WTC11 (cell line): Measurements from ENCODE around the gene RHOF. TPM values are rescaled to one million over a fixed set of nuclear protein-coding genes. Genes with fewer than 3 reads are reported as not detected.
A peak's percentile ranks its signal among the peaks of the same experiment; 100 is the strongest.

ENCODE experiments used
- ATAC-seq: fragments of 200-7000 bp; cut with Tn5 transposase; 2 replicates; pipeline ENCODE4 v1.10.0; 2021; ENCODE audit warnings: mild to moderate bottlenecking, moderate library complexity
- CTCF ChIA-PET: fragments of 300-600 bp; sonication (Branson Sonifier 250); formaldehyde crosslinking; loops from one replicate; lab custom pipeline; 2021; ENCODE audit warnings: antibody characterized with exemption; lab: Charles Lee
- POLR2A ChIA-PET: fragments of 350-600 bp; sonication (Branson Sonifier 250); formaldehyde crosslinking; loops from one replicate; lab custom pipeline; 2021; ENCODE audit warnings: antibody characterized with exemption; lab: Charles Lee
- DNase-seq: peaks from one replicate; pipeline ENCODE4 v3.0.0; 2021; ENCODE audit warnings: low spot score
- H3K27ac Mint-ChIP-seq: 2 replicates; pipeline ENCODE4 v1.8.0; 2021; ENCODE audit warnings: mixed read lengths
- H3K27me3 Mint-ChIP-seq: 2 replicates; pipeline ENCODE4 v1.8.0; 2021; ENCODE audit warnings: low read depth, mild to moderate bottlenecking, moderate library complexity, mixed read lengths
- H3K36me3 Mint-ChIP-seq: 2 replicates; pipeline ENCODE4 v1.8.0; 2021; ENCODE audit warnings: mixed read lengths
- H3K4me1 Mint-ChIP-seq: 2 replicates; pipeline ENCODE4 v1.8.0; 2022; ENCODE audit warnings: mixed read lengths
- H3K4me3 Mint-ChIP-seq: 2 replicates; pipeline ENCODE4 v1.8.0; 2021; ENCODE audit warnings: mild to moderate bottlenecking, moderate library complexity, mixed read lengths
- H3K9me3 Mint-ChIP-seq: 2 replicates; pipeline ENCODE4 v1.8.0; 2021; ENCODE audit warnings: mixed read lengths
- CREM ChIP-seq: sonication (generic); formaldehyde crosslinking; IDR thresholded peaks from 2 replicates; pipeline ENCODE4 v1.8.1; 2022; ENCODE audit warnings: mild to moderate bottlenecking, missing genetic modification reagents, moderate library complexity
- ELF4 ChIP-seq: sonication (generic); formaldehyde crosslinking; IDR thresholded peaks from 2 replicates; pipeline ENCODE4 v1.8.1; 2022; ENCODE audit warnings: low read depth, mild to moderate bottlenecking, moderate library complexity, missing genetic modification reagents
- EMX1 ChIP-seq: fragments of 250-450 bp; sonication (Bioruptor Pico); IDR thresholded peaks from 2 replicates; pipeline ENCODE4 v1.8.0; 2021; ENCODE audit warnings: mild to moderate bottlenecking
- FOXJ3 ChIP-seq: sonication (generic); formaldehyde crosslinking; IDR thresholded peaks from 2 replicates; pipeline ENCODE4 v1.9.0; 2021; ENCODE audit warnings: missing genetic modification reagents, mild to moderate bottlenecking, borderline replicate concordance
- FOXK1 ChIP-seq: sonication (generic); formaldehyde crosslinking; IDR thresholded peaks from 2 replicates; pipeline ENCODE4 v1.8.0; 2022; ENCODE audit warnings: mild to moderate bottlenecking, moderate library complexity, missing genetic modification reagents
- IRF2 ChIP-seq: sonication (generic); formaldehyde crosslinking; IDR thresholded peaks from 2 replicates; pipeline ENCODE4 v1.8.0; 2022; ENCODE audit warnings: low read depth, missing genetic modification reagents, borderline replicate concordance
- JUN ChIP-seq: sonication (generic); formaldehyde crosslinking; IDR thresholded peaks from 2 replicates; pipeline ENCODE4 v1.8.0; 2023; ENCODE audit warnings: mild to moderate bottlenecking, missing genetic modification reagents
- NFATC4 ChIP-seq: fragments of 250-450 bp; sonication (Bioruptor Pico); IDR thresholded peaks from 2 replicates; pipeline ENCODE4 v1.9.0; 2021; ENCODE audit warnings: mild to moderate bottlenecking
- NR2C2 ChIP-seq: sonication (generic); formaldehyde crosslinking; IDR thresholded peaks from 2 replicates; pipeline ENCODE4 v1.8.0; 2022; ENCODE audit warnings: mild to moderate bottlenecking, missing genetic modification reagents
- NR3C1 ChIP-seq: sonication (generic); formaldehyde crosslinking; conservative IDR thresholded peaks from 2 replicates; pipeline ENCODE4 v1.8.1; 2023; ENCODE audit warnings: low read depth, mild to moderate bottlenecking, missing genetic modification reagents
- PRRX2 ChIP-seq: fragments of 250-450 bp; sonication (Bioruptor Pico); IDR thresholded peaks from 2 replicates; pipeline ENCODE4 v1.8.0; 2021; ENCODE audit warnings: mild to moderate bottlenecking
- RORB ChIP-seq: fragments of 250-450 bp; sonication (Bioruptor Pico); IDR thresholded peaks from 2 replicates; pipeline ENCODE4 v1.9.0; 2021; ENCODE audit warnings: mild to moderate bottlenecking
- TEAD1 ChIP-seq: sonication (generic); formaldehyde crosslinking; IDR thresholded peaks from 2 replicates; pipeline ENCODE4 v1.8.0; 2022; ENCODE audit warnings: mild to moderate bottlenecking, missing genetic modification reagents
- TP53 ChIP-seq: sonication (generic); formaldehyde crosslinking; IDR thresholded peaks from 2 replicates; pipeline ENCODE4 v1.8.1; 2023; ENCODE audit warnings: mild to moderate bottlenecking, missing genetic modification reagents
- ZNF121 ChIP-seq: sonication (generic); formaldehyde crosslinking; IDR thresholded peaks from 2 replicates; pipeline ENCODE4 v1.8.0; 2023; ENCODE audit warnings: missing genetic modification reagents
- ZNF219 ChIP-seq: sonication (generic); formaldehyde crosslinking; IDR thresholded peaks from 2 replicates; pipeline ENCODE4 v1.8.0; 2023; ENCODE audit warnings: missing genetic modification reagents, mild to moderate bottlenecking, borderline replicate concordance
- ZNF416 ChIP-seq: fragments of 250-450 bp; sonication (Bioruptor Pico); IDR thresholded peaks from 2 replicates; pipeline ENCODE4 v1.9.0; 2021; ENCODE audit warnings: mild to moderate bottlenecking, inconsistent platforms
- ZNF671 ChIP-seq: fragments of 250-450 bp; sonication (Bioruptor Pico); IDR thresholded peaks from 2 replicates; pipeline ENCODE4 v1.8.0; 2021; ENCODE audit warnings: mild to moderate bottlenecking
- total RNA-seq: library from RNA; stranded (reverse); gene quantifications from 3 replicates; pipeline ENCODE4 v1.2.3, GENCODE V29; 2021
- TF ChIP-seq, protein P1 (sequence below): sonication (generic); formaldehyde crosslinking; IDR thresholded peaks from 2 replicates; pipeline ENCODE4 v1.8.0; 2022; ENCODE audit warnings: mild to moderate bottlenecking, missing genetic modification reagents
- TF ChIP-seq, protein P2 (sequence below): sonication (generic); formaldehyde crosslinking; IDR thresholded peaks from 2 replicates; pipeline ENCODE4 v1.8.1; 2023; ENCODE audit warnings: mild to moderate bottlenecking, missing genetic modification reagents, moderate library complexity
- TF ChIP-seq, protein P3 (sequence below): sonication (generic); formaldehyde crosslinking; IDR thresholded peaks from 2 replicates; pipeline ENCODE4 v1.8.1; 2023; ENCODE audit warnings: mild to moderate bottlenecking, moderate library complexity, missing genetic modification reagents
- TF ChIP-seq, protein P4 (sequence below): sonication (generic); formaldehyde crosslinking; IDR thresholded peaks from 2 replicates; pipeline ENCODE4 v1.8.1; 2022; ENCODE audit warnings: mild to moderate bottlenecking, missing genetic modification reagents, moderate library complexity, borderline replicate concordance
- TF ChIP-seq, protein P5 (sequence below): fragments of 200-600 bp; IDR thresholded peaks from 2 replicates; pipeline ENCODE4 v1.8.0; 2022; ENCODE audit warnings: antibody characterized with exemption
- TF ChIP-seq, protein P6 (sequence below): sonication (generic); formaldehyde crosslinking; IDR thresholded peaks from 2 replicates; pipeline ENCODE4 v1.8.0; 2022; ENCODE audit warnings: missing genetic modification reagents

RHOF gene
- total RNA-seq, 1 experiment from 2014 or later: 45.3 TPM

DNA sequence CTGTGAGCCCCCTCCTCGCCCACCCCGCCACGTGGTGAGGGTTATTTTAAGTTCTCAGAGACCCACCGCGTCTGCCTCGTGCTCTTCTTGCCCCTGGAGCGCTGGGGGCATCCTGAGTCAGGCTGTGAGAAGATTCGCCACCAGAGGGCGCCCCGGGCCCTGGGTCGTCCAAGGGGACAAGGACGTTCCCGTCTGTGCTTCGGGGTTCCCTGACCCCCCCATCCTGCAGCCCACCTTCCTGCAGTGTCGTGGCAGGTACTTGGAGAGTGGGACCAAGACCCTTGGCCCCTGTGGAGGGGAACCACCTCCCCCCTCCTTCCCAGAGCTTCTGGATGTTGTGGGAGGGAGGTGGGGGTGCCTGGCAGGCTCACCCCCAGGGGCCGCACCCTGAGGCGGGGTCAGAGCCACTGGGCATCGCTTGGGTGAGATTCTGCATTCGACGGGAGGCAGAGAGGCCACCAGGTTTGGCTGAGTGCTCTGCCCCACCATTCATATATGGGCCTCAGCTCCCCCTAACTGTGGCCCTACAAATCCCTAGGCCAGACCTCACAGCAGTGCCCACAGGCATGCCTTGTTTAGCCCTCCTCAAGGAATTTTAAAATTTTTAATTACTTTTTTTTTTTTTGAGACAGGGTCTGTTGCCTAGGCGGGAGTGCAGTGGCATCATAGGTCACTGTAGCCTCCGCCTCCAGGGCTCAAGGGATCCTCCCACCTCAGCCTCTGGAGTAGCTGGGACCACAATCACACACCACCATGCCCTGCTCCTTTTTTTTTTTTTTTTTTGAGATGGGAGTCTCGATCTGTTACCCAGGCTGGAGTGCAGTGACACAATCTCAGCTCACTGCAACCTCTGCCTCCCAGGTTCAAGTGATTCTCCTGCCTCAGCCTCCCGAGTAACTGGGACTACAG, 17.0 kb downstream of the RHOF start:
- H3K9me3 Mint-ChIP-seq: no peaks in the 10 kb centered on the region
- CTCF ChIA-PET: interaction anchor here (0.6 to 15.3 kb wide), 4 partner anchors 18 to 298 kb away, joined by 3 to 227 read pairs (median 10); partner anchors contain the start of gene RHOF
- DNase-seq: peak; percentile 95
- H3K27me3 Mint-ChIP-seq: no peaks in the 10 kb centered on the region
- ATAC-seq: peak; percentile 40
- POLR2A ChIA-PET: interaction anchor here (0.7 to 1.7 kb wide), 2 partner anchors 19 to 1046 kb away, joined by 3 read pairs; no protein-coding TSS in a partner anchor
- no peak overlapping the region for H3K4me3 Mint-ChIP-seq
- no peak overlapping the region for H3K27ac Mint-ChIP-seq
- TF ChIP-seq, protein P1, sequence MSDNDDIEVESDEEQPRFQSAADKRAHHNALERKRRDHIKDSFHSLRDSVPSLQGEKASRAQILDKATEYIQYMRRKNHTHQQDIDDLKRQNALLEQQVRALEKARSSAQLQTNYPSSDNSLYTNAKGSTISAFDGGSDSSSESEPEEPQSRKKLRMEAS: no peak; the same call in 1 of the 2 replicates
- no peak for TF ChIP-seq ZNF121 (CRISPR knock-in tag)
- TF ChIP-seq ZNF671 (CRISPR knock-in tag): no peak
- no peak for TF ChIP-seq FOXJ3
- no peak for TF ChIP-seq PRRX2 (CRISPR knock-in tag)
- TF ChIP-seq ELF4: no peak
- TF ChIP-seq, protein P2, sequence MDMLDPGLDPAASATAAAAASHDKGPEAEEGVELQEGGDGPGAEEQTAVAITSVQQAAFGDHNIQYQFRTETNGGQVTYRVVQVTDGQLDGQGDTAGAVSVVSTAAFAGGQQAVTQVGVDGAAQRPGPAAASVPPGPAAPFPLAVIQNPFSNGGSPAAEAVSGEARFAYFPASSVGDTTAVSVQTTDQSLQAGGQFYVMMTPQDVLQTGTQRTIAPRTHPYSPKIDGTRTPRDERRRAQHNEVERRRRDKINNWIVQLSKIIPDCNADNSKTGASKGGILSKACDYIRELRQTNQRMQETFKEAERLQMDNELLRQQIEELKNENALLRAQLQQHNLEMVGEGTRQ: no peak
- no peak for TF ChIP-seq IRF2
- TF ChIP-seq, protein P3, sequence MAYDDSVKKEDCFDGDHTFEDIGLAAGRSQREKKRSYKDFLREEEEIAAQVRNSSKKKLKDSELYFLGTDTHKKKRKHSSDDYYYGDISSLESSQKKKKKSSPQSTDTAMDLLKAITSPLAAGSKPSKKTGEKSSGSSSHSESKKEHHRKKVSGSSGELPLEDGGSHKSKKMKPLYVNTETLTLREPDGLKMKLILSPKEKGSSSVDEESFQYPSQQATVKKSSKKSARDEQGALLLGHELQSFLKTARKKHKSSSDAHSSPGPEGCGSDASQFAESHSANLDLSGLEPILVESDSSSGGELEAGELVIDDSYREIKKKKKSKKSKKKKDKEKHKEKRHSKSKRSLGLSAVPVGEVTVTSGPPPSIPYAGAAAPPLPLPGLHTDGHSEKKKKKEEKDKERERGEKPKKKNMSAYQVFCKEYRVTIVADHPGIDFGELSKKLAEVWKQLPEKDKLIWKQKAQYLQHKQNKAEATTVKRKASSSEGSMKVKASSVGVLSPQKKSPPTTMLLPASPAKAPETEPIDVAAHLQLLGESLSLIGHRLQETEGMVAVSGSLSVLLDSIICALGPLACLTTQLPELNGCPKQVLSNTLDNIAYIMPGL: peak; percentile 58; the same call in 1 of the 2 replicates
- TF ChIP-seq, protein P4, sequence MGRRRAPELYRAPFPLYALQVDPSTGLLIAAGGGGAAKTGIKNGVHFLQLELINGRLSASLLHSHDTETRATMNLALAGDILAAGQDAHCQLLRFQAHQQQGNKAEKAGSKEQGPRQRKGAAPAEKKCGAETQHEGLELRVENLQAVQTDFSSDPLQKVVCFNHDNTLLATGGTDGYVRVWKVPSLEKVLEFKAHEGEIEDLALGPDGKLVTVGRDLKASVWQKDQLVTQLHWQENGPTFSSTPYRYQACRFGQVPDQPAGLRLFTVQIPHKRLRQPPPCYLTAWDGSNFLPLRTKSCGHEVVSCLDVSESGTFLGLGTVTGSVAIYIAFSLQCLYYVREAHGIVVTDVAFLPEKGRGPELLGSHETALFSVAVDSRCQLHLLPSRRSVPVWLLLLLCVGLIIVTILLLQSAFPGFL: no peak
- TF ChIP-seq ZNF219: no peak
- TF ChIP-seq RORB (CRISPR knock-in tag): no peak
- TF ChIP-seq EMX1 (CRISPR knock-in tag): 0 out of 2 replicates have a peak, but pooled peaks have one; percentile 30
- no peak for TF ChIP-seq NR3C1
- TF ChIP-seq, protein P5, sequence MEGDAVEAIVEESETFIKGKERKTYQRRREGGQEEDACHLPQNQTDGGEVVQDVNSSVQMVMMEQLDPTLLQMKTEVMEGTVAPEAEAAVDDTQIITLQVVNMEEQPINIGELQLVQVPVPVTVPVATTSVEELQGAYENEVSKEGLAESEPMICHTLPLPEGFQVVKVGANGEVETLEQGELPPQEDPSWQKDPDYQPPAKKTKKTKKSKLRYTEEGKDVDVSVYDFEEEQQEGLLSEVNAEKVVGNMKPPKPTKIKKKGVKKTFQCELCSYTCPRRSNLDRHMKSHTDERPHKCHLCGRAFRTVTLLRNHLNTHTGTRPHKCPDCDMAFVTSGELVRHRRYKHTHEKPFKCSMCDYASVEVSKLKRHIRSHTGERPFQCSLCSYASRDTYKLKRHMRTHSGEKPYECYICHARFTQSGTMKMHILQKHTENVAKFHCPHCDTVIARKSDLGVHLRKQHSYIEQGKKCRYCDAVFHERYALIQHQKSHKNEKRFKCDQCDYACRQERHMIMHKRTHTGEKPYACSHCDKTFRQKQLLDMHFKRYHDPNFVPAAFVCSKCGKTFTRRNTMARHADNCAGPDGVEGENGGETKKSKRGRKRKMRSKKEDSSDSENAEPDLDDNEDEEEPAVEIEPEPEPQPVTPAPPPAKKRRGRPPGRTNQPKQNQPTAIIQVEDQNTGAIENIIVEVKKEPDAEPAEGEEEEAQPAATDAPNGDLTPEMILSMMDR: peak; percentile 98
- H3K4me1 Mint-ChIP-seq: peaks cover 19% of the 10 kb centered on the region
- H3K36me3 Mint-ChIP-seq: peaks cover 8% of the 10 kb centered on the region

DNA sequence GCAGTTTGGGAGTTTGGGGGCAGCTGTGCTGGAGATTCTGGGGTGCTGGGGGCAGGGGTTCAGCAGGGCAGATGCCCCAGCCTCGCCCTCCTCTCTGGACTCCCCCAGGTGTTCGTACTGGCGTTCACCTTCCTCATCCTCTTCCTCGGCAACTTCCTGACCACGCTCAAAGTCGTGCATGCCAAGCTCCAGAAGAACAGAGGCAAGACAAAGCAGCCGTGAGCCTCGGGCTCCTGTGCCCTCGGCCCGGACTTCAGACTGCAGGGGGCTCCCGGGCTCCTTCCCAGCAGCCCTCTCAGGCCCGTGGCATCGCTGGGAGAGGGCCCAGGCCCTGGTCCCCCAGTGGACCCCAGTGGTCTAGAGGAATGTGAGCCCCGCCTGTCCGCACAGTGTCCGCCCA, 18.0 kb downstream of the RHOF start:
- Mint-ChIP-seq H3K27ac (peak overlapping the region; percentile 76; the same call in 1 of the 2 replicates), H3K27me3 (no peaks in the 10 kb centered on the region), H3K36me3 (peaks cover 5% of the 10 kb centered on the region), H3K4me3 (no peak overlapping the region), H3K9me3 (no peaks in the 10 kb centered on the region), H3K4me1 (peaks cover 19% of the 10 kb centered on the region)
- ATAC-seq (no peak; the same call in 1 of the 2 replicates), DNase-seq (no peak)
- POLR2A ChIA-PET: interaction anchor here (1.7 kb wide), 1 partner anchor 20 kb away, joined by 3 read pairs; no protein-coding TSS in a partner anchor
- CTCF ChIA-PET: interaction anchor here (0.6 to 15.3 kb wide), 11 partner anchors 9 to 576 kb away, joined by 3 to 227 read pairs (median 5); partner anchors contain the start of genes CFAP251, RHOF and TMEM120B
- TF ChIP-seq JUN (CRISPR knock-in tag) (no peak), NR2C2 (CRISPR knock-in tag) (no peak), TP53 (CRISPR knock-in tag) (no peak), FOXK1 (CRISPR knock-in tag) (no peak), NFATC4 (CRISPR knock-in tag) (no peak), CREM (CRISPR knock-in tag) (no peak), TEAD1 (no peak), PRRX2 (CRISPR knock-in tag) (no peak), ZNF416 (CRISPR knock-in tag) (no peak)
- TF ChIP-seq, protein P6, sequence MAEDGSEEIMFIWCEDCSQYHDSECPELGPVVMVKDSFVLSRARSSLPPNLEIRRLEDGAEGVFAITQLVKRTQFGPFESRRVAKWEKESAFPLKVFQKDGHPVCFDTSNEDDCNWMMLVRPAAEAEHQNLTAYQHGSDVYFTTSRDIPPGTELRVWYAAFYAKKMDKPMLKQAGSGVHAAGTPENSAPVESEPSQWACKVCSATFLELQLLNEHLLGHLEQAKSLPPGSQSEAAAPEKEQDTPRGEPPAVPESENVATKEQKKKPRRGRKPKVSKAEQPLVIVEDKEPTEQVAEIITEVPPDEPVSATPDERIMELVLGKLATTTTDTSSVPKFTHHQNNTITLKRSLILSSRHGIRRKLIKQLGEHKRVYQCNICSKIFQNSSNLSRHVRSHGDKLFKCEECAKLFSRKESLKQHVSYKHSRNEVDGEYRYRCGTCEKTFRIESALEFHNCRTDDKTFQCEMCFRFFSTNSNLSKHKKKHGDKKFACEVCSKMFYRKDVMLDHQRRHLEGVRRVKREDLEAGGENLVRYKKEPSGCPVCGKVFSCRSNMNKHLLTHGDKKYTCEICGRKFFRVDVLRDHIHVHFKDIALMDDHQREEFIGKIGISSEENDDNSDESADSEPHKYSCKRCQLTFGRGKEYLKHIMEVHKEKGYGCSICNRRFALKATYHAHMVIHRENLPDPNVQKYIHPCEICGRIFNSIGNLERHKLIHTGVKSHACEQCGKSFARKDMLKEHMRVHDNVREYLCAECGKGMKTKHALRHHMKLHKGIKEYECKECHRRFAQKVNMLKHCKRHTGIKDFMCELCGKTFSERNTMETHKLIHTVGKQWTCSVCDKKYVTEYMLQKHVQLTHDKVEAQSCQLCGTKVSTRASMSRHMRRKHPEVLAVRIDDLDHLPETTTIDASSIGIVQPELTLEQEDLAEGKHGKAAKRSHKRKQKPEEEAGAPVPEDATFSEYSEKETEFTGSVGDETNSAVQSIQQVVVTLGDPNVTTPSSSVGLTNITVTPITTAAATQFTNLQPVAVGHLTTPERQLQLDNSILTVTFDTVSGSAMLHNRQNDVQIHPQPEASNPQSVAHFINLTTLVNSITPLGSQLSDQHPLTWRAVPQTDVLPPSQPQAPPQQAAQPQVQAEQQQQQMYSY (CRISPR knock-in tag): no peak
- TF ChIP-seq, protein P5: no peak
